Activated T-cell treated with anti-CD3 and anti-CD28 coated beads for 24 hours (primary cell): ENCODE data around the gene DAB2IP.

Experiments
- DNase-seq: peaks from one replicate; pipeline ENCODE4 v3.0.0-alpha.2; 2020; ENCODE audit warnings: low read depth

The DAB2IP gene

DNA sequence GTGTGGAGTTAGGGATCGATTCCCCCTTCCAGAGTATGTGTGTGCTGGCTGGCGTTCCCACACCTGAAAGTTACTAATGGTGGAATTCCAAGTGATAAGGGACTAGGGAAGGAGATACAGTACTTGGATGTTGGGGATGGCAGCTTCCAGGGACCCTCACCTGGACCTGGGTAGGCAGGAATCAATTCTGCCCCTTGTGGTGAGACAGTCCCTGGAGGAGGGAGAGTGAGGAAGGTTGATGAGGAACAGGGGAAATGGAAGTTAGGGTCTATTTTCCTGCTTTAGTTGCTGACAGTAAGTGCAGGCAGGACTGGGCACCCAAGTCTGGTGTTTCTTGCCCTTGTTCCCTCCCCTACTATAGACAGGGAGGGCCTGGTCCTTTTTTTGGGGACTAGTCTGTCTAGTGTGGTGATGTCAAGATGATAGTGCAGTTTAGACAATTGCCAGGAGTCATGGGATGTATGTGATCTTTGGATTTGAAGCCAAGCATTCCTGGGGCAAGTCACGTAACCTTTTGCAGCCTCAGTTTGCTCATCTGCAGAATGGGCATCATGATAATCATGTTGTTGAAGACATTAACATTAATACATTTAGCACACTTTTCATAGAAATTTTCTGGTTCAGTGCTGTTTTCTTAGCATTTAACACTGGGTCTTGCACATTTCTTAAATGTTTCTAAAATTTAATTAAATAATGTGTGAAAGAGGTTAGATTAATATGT, 51.7 kb downstream of the DAB2IP start:
- DNase-seq = no peak

DNA sequence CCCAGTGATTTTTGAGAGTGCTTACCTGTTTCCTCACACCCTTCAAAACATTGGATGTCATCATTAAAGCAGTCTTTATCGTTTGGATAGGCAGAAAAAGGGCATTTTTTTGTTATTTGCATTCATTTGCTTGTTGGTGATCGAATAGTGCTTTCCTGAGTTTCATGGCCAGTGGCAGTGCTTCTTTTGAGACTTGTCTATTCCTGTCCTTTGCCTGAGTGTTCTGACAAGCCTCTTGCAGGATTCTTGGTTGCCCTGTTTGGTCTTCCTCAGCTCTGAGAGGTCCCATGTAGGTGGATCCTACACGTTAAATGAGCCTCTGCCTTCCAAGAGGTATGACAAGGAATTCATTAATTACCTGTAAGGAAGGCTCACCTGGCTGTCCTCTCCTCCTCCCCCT, 52.8 kb downstream of the DAB2IP start:
- no peak for DNase-seq

DNA sequence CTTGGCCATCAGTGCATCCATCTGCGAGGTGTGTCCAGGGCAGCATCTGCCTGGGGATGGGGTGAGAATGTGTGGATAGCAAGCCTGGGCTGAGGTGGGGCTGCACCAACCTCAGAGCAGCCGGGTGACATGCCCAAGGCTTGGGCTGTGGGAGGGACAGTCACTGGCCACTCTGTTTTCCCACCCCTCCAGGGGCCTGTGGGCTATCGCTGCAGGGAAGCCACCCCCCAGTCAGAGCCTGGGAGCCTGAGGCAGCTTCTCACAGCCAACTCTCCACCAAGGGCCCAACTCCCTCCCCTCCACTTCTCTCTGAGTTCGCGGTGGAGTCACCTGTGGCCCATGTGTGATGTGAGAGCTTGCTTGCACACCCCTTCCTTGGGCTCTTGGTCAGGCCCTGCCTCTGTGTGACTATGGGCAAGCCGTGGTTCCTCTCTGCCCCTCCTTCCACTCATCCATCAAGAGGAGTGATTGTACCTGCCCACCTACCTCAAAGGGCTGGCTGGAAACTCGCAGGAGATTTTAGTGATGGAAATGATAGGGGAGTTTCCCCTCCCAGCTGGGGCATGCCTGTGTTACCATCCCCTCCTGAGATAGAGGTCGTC, 54.8 kb downstream of the DAB2IP start:
- DNase-seq = no peak

DNA sequence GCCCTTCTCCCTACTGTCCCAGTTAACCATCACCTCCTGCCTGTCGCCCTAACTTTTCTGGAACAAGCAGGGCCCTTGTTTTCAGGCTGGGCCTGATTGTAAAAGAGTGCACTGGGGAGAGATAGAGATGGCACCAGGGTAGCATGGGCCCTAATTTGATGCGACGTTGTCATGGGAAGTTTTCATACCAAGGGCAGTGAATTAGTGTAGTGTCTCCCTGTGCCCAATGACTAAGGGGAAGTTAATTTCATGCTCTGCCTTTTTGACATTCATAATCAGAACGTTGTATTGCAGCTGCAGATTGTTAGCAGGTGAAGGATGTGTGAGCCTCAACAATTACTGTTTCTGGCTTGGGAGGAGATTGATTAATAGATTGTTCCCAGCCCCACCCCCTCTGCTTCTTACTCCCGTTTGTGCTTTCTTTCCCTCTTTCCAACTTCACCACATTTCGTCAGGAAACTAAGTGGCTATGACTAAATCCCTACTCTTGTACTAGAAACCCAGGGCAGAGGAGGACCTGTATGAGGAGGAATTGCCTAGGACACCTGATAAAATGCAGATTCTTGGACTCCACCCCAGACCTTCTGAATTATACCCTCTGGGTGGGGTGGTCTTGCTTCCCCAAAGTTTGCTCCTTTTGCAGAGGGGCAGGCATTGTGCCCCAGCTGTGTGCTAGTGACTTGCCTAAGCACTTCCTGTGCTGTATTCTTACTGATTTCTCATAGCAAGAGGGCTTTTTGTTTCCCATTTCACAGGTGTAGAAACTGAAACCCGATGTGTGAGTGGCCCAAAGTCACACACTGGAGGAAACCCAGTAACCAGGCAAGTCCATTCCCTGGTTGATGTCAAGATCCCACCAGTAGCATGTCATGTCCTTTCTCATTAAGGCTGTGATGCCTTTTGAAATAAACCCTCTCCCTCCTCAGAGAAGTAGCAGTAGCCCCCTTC, 56.3 kb downstream of the DAB2IP start:
- no peak for DNase-seq

DNA sequence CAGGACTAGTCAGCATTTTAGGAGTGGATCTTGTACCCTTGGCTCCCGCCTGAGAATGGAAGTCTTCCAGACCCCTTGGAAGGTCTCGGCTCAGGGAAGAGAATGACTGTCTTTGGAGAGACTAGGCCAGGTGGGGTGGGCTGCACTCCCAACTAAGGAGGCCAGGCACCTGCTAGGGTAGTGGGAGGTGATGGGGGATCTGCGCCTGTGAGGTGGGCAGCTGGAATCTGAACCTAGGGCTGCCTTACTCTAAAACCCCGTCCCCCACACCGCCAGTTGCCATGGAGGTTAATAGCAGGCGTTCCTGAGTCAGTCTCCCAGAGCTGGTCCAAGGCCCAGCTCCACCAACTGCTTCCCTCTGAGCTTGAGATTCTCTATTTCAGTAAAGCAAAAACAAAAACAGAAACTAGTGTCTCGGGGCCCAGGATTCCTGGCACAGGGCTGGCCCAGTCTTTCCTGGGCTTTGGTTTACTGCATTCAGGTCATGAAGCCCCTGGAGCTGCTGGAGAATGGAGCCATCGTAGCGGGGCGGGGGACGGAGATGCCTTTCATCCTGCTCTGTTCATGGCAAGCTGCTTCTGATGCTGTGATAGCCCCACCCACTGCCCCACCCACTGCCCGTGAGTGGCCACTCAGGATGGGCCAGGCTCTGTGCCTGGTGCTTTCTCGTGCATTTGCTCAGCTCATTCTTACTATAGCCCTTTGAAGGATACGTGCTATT, 57.5 kb downstream of the DAB2IP start:
- no peak for DNase-seq

DNA sequence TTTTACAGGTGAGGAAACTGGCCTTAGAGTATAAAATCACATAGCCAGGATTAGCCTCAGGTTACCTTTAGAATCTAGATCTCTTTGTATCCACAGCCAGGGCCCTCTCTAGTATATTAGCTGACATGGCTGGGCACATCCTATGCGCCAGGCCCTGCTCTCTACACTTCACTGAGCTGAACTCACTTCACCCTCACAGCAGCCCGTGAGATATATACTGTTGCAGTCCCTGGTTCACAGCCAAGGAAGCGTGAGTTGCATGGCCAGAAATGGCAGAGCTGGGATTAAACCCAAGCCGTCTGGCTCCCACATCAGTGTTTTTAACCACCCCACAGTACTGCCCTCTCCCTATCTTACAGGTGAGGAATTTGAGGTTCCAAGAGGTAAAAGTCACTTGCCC, 58.4 kb downstream of the DAB2IP start:
- DNase-seq = no peak

DNA sequence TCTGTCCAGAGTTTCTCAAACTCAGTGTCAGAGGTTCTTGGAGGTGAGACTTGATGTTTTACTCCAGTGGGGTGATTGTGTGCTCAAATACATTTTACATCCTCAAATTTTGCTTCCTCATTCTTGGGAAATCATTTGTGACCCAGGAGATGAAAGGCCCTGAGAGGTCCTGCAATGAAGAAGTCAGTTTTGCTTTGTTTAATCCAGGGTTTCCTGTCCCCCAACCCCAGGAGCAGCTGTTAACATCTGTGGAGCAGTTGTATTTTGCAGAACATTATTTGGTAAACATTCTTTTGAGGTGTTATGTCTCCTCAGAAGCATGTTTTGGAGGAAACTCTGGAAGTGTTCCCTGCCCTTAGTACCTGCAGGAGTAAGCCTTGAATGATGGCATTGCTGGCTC, 59.8 kb downstream of the DAB2IP start:
- no peak for DNase-seq

DNA sequence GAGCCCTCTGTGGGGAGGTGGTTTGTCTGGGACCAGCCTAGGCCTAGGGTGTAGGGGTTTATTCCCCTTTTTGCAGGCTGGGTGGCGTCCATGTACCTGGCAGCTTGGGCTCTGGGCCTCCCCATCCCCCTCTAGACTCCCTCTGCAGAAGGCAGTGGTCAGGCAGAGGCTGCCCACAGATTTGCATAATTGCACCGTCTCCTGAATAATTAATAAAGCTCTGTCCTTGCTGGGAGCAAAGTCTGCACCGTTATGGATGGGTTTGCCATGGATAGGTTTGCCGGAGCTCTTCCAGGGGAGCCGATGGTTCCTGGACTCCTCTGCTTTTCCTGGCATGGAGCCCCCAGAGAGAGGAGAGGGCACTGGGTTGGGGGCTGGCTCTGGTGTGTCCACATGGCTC, 60.4 kb downstream of the DAB2IP start:
- DNase-seq = no peak

DNA sequence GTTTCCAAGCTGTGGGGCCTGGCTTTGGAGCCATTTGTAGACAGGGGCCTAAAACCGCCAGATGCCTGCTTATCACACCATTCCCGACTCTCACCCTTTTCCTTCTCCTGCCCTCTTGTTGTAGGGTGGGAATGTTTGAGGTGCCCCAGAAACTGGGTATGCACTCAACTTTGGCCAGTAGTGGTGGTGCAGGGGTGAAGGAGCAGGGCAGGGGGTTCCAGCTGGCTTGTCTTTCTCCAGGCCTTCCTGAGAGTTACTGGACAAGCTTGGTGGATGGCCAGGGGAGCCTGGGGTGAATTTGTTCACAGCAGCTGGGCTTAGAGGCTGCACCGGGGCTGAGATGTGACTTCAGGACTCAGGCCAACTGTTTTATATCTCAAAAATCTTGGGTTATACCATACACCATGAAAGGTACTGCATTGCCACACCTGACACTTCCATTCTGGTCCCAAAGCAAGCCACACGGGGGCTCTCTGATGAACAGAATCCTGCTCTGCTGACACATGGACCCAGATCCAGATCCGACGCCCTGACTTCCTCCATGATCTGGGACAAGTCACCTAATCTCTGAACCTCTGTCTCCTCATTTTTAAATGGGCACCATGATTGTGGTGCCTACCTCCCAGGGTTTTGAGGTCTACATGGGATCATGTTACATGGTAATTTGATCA, 62.1 kb downstream of the DAB2IP start:
- DNase-seq = no peak

DNA sequence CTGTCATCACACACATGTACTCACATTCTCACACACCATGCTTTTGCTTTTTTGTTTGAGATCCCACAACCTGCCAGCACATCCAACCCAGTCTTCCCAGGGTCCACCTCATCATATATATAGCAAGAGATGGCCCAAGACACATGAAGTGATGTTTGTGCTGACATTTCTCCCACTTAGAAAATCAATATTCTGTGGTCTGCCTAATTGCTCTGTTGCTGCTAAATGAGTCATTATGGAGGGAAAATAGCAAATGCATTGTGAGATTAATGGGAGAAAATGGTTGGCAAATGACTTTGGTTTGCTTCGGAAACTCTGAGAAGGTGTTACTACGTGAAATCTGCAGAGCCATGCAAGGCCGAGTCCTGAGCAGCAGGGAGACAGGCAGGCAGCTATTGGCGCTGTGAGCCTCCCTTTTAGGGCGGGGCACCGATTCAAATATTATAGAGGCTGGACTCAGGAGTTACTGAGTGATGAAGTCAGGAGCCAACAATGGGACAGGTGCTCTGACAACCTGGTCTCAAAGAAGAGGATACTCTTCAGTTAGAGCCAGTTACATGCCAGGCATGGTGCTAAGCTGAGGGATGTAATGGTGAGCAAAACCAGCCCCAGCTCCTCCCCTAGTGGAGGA, 62.8 kb downstream of the DAB2IP start:
- no peak for DNase-seq

DNA sequence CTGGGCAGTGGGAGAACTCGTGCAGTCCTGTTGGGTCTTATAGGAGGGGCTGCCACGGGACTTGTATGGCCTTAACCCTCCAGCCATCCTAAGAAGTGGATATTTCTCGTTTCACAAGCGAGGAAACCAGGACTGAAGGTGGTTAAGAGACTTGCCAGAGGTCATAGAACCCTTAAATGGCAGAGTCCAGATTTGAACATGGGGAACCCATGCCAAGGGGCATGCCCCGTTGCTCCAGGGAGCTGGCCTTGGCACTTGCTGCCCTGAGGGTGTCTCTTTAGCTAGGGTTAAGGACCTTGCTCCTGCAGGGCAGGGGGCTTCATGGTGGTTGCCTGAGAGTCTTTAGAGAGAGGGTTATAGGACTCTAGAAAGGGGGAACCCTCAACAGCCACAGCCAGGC, 63.4 kb downstream of the DAB2IP start:
- no peak for DNase-seq

DNA sequence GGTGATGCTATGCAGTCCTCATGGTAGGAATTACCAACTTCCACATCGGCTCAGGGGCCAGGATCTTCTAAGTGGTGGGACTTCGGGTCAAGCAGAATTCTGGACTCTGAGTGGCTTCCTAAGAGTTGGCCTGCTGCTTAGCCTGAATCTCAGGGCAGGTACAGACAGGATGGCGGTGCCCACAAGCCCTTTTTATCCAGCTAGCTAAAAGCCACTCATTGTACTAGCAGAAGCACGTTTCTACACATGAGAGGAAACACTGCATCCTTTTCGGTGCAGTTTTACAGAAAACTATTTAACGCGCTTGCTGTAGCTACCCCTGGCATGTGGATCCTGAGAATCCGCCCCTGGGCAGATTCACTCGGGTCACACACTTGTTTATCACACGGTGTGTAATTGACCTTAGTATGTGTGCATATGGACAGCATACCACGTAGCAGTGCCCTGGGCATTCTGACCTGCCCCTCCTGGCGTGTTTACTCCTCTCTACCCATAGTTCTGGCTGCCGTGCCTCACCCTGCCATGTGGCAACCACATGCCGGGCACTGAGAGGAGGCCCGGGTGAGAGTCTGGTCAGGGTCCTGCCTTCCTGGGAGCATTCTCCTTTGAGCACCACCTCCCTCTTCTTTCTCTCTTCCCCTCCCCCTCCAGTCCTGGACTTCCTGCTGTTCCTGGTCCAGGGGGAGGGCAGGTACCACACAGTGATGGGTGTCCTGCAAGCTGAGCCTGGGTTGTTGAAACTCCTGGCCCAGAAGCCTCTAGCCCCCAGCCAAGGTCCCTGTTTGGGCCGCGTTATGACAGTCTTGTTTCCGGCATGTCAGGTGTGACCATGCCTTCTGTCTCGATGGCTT, 65.9 kb downstream of the DAB2IP start:
- DNase-seq = no peak

DNA sequence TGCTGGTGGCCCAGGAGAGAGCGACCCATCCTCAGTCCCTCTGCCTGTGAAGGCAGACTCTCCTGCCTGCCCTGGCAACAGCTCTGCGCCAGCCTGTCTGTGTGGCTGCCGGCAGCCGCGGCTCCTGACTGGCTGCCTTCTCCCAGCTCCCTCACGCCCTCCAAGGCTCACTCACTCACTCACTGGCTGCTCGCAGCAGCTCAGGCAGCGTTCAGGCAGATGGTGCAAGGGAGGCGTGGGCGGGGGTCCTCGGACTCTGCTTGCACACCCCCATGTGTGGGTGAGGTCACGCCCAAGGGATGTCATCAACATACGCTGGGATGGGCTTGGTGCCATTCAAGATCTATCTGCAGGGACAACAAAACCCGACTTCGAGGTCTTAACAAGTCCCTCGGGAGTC, 66.7 kb downstream of the DAB2IP start:
- DNase-seq = no peak

DNA sequence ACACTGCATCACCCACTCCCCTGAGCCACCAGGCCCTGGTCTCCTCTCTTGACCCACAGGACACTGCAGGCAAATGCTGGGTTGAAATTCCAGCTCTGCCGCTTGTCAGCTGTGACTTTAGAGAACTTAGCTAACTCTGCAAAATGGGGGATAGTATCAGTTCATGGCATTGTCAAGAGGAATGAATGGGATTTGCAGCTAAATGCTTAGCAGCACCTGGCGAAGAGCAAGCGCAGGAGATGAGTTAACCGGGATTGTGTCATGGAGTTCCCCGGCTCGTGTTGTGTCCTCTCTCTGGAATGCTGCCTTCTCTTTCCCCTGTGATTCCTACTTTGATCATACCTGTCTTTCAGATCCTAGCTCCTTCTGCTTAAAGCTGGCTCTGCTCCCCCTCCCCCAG, 67.1 kb downstream of the DAB2IP start:
- no peak for DNase-seq

DNA sequence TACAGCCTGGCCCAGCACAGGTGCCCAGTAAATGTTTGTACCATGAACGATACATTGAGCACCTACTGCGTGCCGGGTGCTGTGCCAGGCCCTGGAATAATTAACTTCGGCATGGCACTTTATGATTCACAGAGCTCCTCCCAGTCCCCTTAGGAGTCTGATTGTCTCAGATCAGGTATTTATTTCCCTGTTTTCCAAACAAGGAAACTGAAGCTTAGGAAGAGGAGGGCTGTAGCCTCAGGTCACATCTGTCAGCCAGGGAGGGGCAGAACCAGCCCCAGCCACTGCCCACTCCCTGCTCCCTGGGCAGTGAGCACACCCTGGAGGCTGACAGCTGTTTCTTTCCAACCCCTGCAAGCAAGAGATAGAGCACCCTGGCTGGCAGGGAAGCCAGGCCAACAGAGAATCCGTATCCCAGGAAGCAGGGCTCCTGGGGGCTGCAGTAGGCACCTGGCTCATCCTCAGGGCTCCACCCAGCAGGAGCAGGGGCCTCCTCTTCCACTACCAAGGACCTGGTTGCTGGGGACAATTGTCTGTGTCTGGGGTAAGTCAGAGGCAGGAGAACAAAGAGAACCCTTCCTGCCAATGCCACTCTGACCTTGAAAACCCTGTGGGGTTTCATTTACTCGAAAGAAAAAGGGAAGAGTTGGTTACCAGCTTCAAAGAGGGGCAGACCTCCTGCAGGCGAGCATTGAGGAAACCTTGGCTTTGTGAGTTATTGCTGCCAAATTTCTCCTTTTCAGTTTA, 69.0 kb downstream of the DAB2IP start:
- no peak for DNase-seq

DNA sequence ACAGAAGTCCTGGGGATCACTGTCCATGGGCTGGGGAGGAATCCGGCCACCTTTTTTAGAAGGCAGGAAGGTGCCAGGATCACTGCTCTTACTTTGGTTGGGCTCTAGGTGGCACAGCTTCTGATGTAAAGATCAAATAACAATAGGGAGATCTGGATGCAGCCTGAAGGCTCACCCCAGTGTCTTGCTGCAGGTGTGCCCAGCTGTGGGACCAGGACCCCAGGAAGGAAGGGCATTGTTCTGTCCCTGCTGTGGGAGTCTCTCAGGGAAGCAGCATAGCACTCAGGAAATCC, 69.6 kb downstream of the DAB2IP start:
- no peak for DNase-seq

DNA sequence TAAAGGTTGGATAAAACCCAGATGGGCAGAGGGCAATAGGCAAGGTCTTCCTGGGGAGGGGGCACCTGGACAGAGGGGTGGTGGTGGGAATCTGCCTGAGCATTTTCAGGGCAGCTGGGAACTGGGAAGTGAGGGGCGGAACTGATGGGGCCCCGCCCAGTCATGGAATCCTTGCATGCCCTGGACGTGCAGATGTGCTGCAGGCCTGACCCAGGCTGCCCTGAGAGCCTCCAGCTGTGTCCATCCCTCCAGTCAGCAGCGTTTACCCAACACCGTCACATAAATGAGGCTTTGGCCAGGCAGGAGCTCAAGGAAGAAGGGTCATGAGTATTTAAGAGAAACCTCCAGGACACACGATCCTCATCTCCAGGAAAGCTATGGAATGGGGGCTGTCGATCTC, 70.3 kb downstream of the DAB2IP start:
- no peak for DNase-seq

DNA sequence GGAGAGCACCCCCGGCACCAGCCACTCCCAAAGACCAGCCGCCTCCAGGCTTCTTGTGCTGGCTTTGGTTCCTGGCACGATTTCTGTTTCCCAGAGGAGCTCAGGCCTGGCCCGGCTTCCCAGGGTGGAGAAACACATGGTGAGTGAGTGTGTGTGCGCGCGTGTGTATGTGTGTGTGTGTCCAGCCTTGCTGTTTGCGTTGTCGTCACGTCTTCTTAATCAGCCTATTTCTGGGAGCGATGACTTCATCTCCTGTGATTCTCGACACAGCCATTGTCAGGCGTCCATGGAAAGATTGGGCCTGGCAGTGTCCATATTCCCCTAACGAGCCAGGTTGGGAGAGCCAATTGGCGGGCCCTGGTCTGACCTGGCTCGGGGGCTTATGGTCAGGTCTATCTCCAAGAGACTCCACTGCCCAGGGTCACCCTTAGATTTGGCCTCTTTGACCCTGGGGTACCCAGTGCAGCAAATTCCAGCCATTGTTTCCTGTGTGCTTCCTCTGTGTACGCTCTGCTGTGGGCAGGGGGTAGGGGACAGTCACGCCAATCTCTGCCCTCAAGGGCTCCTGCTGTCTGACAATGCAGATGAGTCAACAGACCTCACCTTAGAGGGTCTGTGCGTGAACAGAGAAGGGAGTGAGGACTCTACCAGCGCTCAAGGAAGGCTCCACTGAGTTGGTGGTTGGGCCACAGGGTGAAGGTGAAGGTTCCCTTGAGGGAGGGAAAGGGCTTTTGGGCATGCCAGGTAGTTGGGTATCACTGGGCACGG, 73.8 kb downstream of the DAB2IP start:
- DNase-seq = no peak
